GM18499 (cell line): ENCODE measurements around the gene CARD14.
"Not testable (repeated sequence)": the region's sequence is repeated elsewhere in the genome, so short reads cannot be mapped to it uniquely, and the experiment has no call there.

Source experiments
- ATAC-seq: cut with Tn5 transposase; IDR thresholded peaks from one replicate; pipeline ENCODE4 v1.9.1; 2021; ENCODE audit warnings: moderate number of reproducible peaks; ENCODE audit not compliant: insufficient read depth, unreplicated experiment

The CARD14 gene

DNA sequence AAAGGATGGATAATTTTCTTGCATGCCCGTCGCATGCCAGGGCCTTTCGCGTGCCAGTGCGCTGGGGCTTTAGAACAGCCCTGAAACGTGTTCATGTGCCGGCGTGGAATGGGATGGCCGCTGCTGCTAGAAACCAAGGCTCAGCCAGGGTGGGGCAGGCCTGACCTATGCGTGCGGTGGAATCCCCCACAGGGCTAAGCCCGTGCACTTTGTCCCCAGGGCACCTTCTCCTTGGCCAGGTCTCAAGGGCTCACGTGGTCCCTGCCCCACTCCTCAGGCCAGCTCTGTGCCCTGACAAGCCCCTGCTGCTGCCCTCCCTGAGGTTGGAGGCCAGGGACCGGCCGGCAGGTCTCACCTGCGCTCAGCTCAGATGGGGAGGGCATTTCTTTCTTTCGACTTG lies 77.7 kb downstream of the CARD14 start:
- no peak for ATAC-seq

DNA sequence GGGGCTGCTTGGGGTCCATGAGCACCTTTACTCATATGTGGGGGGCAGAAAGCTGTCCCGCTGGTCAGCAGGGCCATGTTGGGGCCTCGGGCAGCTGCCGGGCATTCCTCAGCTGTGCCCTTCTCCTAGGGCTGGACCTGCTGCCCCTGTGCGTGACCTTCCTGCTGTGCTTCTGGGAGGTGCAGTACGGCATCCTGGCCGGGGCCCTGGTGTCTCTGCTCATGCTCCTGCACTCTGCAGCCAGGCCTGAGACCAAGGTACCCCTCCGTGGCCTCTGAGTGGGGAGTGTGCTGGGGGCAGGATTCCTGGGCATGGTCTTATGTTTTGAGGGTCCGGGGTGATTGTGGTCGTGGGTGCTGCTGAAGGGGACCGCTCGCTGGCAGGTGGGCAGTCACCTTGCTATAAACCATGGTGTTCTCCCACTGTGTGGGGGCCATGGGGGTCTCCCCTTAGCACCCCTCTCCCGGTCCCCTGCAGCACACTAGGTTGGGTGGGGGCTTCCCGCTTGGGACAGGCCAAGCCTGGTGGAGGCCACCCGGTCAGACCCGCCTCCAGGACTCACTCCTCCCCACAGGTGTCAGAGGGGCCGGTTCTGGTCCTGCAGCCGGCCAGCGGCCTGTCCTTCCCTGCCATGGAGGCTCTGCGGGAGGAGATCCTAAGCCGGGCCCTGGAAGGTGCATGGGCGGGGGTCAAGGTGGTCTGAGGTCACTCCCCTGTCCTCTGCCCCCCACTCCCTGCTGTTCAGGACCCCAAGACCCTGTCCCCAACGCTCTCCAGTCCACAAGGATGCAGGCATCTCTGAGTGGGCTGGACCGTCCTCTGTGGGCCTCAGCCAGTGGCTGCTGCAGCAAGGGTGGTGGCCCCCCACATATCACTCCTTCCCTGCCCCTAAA lies 78.4 kb downstream of the CARD14 start:
- ATAC-seq = no peak

DNA sequence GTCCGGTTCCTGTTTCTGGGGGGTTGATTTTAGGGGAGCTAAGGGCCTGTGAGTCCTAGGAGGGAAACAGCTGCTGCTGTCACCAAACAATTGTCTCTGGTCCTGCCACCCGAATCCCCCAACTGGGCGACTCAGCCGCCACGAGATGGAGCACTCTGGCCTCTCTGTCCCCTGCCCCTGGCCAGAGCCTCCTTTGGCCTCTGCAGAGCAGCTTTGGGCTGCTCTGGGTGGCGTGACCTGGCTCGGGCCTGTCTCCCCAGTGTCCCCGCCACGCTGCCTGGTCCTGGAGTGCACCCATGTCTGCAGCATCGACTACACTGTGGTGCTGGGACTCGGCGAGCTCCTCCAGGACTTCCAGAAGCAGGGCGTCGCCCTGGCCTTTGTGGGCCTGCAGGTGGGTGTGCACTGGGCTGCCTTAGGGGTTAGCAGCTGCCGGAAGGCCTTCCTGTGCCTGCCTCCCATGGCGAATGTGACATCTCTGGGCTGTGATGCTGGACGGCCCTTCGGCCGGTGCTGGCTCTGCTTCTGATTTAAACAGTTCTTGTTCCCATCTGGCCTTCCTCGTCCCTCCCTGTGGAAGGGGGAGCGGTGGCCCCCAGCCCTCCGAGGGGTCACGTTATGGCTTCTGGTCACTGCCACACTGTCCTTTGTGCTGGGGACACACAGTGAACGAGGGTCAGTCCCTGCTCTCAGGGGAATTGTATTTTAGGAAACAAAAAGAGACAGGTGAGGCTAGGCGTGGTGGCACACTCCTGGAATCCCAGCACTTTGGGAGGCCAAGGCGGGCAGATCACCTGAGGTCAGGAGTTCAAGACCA lies 79.3 kb downstream of the CARD14 start:
- ATAC-seq = no peak

DNA sequence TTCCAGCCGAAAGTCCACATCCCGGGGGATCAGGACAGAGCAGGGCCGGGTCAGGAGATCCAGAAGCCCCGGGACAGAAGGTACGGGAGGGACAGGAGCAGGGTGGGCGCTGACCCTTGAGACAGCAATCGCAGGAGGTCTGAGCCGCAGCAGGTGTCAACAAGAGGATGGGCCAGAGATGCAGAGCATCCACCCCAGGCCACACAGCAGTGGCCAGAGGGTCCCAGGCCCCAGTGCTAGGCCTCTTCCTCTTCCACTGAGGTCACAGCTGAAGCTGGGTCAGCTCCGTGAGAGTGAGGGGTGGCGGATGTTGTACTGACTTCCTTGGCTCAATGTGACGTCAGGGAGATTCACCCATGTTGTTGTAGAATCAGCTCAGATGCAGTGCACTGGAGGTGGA lies 82.1 kb downstream of the CARD14 start:
- ATAC-seq = no peak

DNA sequence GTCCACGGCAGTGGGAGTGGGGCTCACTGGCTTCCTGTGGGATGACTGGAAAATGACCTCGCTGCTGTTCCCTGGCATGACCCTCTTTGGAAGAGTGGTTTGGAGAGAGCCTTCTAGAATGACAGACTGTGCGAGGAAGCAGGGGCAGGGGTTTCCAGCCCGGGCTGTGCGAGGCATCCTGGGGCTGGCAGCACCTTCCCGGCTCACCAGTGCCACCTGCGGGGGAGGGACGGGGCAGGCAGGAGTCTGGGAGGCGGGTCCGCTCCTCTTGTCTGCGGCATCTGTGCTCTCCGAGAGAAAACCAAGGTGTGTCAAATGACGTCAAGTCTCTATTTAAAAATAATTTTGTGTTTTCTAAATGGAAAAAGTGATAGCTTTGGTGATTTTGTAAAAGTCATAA lies 83.0 kb downstream of the CARD14 start:
- ATAC-seq = no peak

DNA sequence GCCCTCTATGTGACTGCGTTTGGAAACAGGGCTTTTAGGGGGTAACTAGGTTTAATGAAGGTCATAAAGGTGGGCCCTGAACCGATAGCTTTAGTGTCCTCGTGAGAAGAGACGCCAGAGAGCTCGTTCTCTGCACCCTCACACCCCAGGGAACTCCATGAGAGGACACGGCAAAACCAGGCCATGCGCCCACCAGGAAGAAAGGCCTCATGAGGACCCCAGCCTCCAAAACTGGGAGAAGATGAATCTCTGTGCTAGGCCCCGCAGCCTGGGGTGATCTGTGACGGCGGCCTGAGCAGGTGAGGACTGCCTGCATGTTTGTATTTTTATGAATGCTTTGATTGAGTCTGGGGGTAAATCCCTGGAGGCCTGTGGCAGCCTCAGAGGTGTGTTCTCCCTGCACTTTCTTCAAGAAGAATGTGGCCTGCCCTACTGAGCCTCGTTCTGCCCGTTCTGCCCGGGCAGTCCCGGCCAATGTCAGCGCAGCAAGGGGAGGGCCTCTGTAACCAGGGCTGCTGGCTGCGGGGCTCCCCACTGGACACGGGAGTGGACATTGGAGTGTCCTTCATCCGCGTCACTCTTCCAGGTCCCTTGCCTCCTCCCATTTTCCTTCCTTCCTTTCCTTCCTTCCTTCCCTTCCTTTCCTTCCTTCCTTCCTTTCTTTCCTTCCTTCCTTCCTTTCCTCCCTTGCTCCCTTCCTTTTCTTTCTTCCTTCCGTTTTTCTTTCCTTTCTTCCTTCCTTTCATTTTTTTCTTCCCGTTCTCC lies 84.0 kb downstream of the CARD14 start:
- ATAC-seq = no peak

DNA sequence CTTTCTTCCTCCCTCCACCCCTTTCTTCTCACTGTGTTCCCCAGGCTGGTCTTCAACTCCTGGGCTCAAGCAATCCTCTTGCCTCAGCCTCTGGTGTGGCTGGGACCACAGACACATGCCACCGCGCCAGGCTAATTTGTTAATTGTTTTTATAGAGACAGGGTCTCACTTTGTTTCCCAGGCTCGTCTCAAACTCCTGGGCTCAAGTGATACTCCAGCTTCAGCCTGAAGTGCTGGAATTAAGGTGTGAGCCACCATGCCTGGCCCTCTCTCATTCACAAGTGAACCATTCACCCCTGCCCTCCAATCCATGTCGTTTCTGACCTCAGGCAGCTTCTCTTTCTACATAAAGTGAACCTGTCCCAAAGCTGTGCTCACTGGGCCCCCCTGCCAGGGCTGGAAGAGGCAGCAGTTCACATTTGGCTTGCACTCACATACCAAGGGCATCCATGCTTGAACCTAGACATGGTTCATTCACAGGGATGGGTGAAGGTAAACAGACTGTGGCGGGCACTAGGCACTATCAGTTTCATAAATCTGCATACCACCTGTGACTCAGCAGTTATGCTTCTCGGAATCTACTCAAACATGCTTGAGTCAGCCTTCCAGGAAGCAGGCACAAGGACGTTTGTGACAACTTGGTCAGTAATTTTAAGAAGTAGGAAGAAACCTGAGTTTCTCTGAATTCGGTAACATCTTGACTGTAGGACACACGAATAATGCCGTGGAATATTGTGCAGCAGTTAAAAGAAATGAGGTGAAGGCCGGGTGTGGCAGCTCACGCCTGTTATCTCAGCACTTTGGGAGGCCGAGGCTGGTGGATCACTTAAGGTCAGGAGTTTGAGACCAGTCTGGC lies 84.8 kb downstream of the CARD14 start:
- ATAC-seq = no peak

DNA sequence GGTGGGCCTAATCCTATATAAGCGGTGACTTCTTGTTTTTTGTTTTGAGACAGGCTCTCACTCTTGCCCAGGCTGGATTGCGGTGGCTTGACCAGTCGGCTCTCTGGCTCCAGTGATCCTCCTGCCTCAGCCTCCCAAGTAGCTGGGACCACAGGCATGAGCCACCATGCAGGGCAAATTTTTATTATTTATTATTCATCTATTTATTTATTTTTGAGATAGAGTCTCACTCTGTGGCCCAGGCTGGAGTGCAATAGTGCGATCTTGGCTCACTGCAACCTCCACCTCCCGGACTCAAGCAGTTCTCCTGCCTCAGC lies 86.2 kb downstream of the CARD14 start:
- no peak for ATAC-seq

DNA sequence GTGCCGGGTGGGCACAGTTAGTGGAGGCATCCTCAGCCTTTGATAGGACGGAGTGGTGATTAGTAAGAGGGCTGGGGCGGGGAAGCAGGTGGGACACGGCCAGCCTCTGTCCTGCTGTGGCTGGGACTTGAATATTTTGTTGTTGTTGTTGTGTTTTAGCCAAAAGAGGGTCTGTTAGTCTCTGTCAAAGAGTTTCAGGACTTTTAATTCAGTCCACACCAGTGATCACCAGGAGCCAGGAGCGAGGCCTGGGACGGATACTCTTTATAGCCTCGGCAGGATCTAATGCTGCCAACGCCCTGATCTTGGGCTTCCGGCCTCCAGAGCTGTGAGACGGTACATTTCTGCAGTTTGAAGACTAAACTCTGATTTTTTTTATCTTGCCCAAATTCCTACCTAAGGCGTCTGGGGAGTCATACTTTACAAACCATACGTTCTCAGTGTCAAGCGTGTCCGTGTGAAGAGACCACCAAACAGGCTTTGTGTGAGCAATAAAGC lies 87.9 kb downstream of the CARD14 start:
- no peak for ATAC-seq

DNA sequence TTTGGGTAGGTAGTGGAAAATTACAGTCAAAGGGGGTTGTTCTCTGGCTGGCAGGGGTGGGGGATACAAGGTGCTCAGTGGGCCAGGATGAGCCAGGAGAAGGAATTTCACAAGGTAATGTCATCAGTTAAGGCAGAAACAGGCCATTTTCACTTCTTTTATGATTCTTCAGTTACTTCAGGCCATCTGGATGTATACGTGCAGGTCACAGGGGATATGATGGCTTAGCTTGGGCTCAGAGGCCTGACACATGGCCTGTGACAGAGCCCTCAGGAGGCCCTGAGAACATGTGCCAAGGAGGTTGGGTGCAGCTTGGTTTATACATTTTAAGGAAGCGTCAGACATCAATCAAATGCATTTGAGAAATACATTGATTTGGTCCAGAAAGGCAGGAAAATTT lies 88.5 kb downstream of the CARD14 start:
- not testable (repeated sequence) for ATAC-seq
